ENCODE data around the gene CYS1.
"Not testable (repeated sequence)": the region's sequence is repeated elsewhere in the genome, so short reads cannot be mapped to it uniquely, and the experiment has no call there.

CYS1 gene

DNA sequence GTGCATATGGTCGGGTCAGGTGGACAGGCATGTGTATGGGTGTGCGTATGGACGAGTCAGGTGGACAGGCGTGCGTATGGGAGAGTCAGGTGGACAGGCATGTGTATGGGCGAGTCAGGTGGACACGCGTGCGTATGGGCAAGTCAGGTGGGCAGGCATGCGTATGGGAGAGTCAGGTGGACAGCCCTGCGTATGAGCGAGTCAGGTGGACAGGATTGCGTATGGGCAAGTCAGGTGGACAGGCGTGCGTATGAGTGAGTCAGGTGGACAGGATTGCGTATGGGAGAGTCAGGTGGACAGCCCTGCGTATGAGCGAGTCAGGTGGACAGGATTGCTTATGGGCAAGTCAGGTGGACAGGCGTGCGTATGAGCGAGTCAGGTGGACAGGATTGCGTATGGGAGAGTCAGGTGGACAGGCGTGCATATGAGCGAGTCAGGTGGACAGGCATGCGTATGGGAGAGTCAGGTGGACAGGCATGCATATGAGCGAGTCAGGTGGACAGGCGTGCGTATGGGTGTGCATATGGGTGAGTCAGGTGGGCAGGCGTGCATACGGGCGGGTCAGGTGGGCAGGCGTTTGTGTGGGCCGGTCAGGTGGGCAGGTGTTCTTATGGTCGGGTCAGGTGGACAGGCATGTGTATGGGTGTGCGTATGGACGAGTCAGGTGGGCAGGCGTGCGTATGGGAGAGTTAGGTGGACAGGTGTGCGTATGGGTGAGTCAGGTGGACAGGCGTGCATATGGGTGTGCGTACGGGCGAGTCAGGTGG is 66.4 kb downstream of the CYS1 start:
- DNase-seq (ENCODE audit: low read depth in 2 of 2) = not testable (repeated sequence)

DNA sequence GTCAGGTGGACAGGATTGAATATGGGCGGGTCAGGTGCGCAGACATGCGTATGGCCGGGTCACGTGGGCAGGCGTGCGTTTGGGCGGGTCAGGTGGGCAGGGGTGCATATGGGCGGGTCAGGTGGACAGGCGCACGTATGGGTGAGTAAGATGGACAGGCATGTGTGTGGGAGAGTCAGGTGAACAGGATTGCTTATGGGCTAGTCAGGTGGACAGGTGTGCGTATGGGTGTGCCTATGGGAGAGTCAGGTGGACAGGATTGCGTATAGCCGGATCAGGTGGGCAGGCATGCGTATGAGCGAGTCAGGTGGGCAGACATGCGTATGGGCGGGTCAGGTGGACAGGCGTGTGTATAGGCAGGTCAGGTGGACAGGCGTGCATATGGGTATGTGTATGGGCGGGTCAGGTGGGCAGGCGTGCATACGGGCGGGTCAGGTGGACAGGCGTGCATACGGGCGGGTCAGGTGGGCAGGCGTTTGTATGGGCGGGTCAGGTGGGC is 67.2 kb downstream of the CYS1 start:
- DNase-seq (ENCODE audit: low read depth in 2 of 2) = no peak

DNA sequence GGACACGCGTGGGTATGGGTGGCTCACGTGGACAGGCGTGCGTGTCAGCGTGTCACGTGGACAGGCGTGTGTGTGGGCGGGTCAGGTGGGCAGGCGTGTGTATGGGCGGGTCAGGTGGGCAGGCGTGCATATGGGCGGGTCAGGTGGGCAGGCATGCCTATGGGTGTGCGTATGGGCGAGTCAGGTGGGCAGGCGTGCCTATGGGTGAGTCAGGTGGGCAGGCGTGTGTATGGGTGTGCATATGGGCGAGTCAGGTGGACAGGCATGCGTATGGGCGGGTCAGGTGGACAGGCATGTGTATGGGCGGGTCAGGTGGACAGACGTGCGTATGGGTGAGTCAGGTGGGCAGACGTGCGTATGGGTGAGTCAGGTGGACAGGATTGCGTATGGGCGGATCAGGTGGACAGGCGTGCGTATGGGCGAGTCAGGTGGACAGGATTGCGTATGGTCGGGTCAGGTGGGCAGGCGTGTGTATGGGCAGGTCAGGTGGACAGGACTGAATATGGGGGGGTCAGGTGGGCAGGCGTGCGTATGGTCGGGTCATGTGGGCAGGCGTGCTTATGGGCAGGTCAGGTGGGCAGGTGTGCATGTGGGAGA is 67.7 kb downstream of the CYS1 start:
- DNase-seq (ENCODE audit: low read depth in 2 of 2) = not testable (repeated sequence)

DNA sequence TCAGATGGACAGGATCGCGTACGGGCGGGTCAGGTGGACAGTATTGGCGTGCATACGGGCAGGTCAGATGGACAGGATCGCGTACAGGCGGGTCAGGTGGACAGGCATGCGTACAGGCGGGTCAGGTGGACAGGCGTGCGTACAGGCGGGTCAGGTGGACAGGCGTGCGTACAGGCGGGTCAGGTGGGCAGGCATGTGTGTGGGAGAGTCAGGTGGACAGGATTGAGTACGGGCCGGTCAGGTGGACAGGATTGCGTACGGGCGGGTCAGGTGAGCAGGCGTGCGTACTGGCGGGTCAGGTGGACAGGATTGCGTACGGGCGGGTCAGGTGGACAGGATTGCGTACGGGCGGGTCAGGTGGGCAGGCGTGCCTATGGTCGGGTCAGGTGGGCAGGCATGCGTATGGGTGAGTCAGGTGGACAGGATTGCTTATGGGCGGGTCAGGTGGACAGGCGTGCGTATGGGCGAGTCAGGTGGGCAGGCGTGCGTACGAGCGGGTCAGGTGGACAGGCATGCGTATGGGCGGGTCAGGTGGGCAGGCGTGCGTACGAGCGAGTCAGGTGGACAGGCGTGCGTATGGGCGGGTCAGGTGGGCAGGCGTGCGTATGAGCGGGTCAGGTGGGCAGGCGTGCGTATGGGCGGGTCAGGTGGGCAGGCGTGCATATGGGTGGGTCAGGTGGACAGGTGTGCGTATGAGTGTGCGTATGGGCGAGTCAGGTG is 68.4 kb downstream of the CYS1 start:
- not testable (repeated sequence) for DNase-seq (ENCODE audit: low read depth in 2 of 2)

DNA sequence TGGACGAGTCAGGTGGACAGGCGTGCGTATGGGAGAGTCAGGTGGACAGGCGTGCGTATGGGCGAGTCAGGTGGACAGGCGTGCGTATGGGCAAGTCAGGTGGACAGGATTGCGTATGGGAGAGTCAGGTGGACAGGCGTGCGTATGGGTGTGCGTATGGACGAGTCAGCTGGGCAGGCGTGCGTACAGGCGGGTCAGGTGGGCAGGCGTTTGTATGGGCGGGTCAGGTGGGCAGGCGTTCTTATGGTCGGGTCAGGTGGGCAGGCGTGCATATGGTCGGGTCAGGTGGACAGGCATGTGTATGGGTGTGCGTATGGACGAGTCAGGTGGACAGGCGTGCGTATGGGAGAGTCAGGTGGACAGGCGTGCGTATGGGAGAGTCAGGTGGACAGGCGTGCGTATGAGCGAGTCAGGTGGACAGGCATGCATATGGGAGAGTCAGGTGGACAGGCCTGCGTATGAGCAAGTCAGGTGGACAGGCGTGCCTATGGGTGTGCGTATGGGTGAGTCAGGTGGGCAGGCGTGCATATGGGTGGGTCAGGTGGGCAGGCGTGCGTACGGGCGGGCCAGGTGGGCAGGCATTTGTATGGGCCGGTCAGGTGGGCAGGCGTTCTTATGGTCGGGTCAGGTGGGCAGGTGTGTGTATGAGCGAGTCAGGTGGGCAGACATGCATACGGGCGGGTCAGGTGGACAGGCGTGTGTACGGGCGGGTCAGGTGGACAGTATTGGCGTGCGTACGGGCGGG is 69.2 kb downstream of the CYS1 start:
- DNase-seq (ENCODE audit: low read depth in 2 of 2) = not testable (repeated sequence)

DNA sequence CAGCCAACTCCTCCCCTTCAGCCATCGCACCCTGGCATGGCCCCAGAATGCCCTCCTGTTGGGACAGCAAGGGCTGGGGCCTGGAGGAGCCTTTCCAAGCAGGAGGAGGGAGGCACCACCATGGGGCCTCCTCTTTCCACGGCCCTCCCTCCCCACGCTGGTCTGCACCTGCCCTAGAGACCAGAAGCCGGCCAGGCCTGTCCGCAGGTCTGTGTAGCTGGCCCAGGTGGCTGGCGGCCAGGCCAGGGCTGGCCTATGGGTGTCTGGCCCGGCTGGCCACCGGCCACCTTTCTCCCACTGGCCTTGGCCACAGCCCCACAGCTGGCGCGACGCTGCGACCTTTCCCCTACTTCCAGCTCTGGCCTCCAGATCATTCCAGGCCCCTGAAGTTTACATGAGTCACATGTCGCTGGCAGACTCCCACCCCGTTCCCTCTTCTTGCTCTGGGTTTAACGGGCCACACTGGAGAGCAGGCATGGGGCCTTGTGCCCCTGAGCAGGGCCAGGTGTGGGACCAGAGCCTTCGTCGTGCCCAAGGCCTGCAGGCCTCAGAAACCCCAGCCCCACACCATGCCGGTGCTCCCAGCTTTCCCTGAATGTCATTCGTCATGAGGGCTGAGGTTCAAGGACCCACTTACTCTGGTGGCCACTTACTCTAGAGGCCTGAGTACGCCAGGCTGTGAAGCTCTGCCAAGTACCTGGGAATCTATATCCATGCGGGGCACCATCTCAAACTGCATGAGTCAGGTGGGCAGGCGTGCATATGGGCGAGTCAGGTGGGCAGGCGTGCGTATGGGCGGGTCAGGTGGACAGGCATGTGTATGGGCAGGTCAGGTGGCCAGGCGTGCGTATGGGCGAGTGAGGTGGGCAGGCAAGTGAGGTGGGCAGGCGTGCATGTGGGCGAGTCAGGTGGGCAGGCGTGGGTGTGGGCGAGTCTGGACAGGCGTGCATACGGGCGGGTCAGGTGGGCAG is 70.1 kb downstream of the CYS1 start:
- DNase-seq (ENCODE audit: low read depth in 2 of 2) = no peak

DNA sequence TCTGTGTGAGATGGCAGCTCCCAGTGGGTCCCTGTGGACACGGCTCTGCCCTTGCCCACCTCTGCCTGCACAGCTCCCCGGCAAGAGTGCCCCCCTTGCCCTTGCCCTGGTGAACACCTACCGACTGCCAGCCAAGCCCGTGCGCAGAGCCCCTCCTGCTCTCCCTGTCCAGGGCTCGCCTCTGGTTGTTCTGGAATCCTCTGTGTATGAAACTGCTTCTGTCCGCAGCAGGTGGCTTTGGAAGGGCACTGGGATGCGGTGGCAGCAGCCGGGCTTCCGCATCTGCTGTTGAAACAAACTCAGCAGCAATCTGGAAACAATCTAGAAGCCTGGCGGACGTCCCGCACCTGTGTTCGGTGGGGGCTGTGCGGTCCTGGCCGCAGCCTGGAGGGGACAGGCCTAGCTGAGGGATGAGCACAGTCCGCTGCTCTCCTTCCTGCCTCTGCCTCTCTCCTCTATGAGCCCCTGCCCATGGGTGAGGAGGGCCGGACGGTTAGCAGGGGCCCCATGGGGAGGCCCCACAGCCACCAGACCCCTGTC is 70.9 kb downstream of the CYS1 start:
- DNase-seq (ENCODE audit: low read depth in 2 of 2) = no peak

DNA sequence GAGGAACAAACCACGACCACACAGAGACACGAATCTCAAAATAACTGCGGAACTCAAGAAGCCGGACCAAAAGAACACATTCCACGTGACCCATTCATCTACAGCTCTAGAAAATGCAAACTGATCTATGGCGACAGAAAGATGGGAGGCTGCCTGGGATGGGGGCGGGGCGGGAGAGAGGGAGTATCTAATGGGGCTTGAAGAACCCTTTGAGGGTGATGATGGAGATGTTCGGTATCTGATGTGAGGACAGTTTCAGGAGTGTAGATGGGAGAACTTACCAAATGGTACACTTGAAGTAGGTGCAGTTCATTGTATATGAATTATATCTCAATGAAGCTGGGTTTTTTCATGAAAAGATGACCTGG is 71.4 kb downstream of the CYS1 start:
- DNase-seq (ENCODE audit: low read depth in 2 of 2) = no peak

DNA sequence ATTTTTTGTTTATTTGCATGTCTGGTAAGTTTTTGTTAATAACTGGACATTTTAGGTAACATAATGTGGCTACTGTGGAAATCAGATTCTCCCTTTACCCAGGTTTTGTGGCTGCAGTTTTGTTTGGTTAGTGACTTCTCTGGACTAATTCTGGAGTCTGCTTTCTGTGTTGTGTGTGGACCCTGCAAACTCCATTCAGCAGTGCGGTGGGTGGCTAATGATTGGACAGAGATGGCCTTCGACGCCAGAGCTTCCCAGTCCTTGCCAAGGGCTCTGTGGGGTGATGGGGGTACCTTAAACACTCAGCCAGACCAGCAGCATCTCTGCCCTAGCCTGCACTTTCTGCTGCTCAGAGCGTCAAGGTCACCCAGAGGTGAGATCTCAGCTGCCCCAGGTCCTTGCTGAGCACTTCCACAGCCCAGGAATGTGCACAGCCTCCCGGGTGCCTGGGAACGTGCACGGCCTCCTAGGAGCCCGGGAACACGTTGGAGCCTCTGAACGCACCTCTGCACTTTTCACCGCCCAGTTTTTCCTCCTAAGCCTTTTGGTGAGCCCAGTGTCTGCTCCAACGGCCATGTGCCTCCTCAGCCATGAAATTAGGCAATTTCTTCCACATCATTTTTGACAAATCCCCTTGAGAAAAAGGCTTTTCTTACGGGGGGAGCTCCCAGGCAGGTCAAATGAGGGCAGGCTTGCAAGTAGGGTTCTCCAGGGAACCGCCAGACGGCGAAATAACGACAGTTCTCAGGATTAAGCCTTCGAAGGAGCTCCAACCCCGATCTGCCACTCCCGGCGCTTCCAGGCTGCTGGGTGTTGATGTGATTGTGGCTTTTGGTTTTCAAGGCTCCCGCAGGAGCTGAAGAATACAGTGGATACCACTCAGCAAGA is 72.0 kb downstream of the CYS1 start:
- DNase-seq (ENCODE audit: low read depth in 2 of 2) = no peak

DNA sequence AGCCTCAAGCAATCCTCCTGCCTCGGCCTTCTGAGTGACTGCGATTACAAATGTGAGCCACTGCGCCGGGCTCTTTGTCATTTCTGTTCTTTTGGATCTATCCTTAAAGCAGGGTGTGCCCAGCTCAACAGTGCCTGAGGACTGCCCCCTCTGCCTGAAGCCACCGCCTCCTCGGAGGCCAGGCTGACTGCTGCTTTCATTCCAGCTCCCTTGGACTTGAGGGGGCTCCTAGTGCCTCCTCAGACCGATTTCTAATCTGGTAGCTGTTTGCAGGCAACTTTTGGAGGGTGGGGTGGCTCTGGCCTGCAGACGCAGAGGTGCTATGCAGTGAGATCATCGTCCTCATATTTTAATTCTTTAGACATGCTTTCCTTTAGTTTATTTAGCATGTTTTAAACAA is 72.8 kb downstream of the CYS1 start:
- DNase-seq (ENCODE audit: low read depth in 2 of 2) = no peak

Data from stimulated activated CD4-positive, alpha-beta T cell treated with anti-CD3 and anti-CD28 coated beads, Interleukin-1b, Interleukin-23, amount 100 ng/mL, for 1 hour (primary cell).